H1 (cell line): ENCODE data around the gene PNMA8B. TPM values are rescaled to one million over a fixed set of nuclear protein-coding genes. Genes with fewer than 3 reads are reported as not detected.

Experiments
- CTCF ChIA-PET: fragments of 300-600 bp; sonication (Branson Sonifier 250); formaldehyde crosslinking; loops from one replicate; lab custom pipeline; 2021; ENCODE audit not compliant: partially characterized antibody; lab: Charles Lee
- POLR2A ChIA-PET: fragments of 300-600 bp; sonication (Branson Sonifier 250); formaldehyde crosslinking; loops from one replicate; lab custom pipeline; 2021; ENCODE audit warnings: inconsistent platforms; ENCODE audit not compliant: partially characterized antibody; lab: Charles Lee
- DNase-seq, 2 experiments: peaks; one replicate each; pipeline versions ENCODE4 v3.0.0 to v3.0.0-alpha.2; 2010 to 2022; ENCODE audit warnings: low spot score in 2 of 2, low read depth in 1 of 2, mixed read lengths in 1 of 2
- FAIRE-seq: peaks from 2 replicates; lab custom pipeline; 2011; peaks lifted over from hg19 to GRCh38; lab: Jason Lieb, UNC
- H2AFZ ChIP-seq: 2 replicates; pipeline ENCODE4 v1.8.1; 2012; ENCODE audit warnings: low read length, inconsistent platforms
- H2AK5ac ChIP-seq: 2 replicates; pipeline ENCODE4 v1.6.1; 2013; ENCODE audit warnings: low read depth, low read length
- H2BK120ac ChIP-seq: replicated peaks from 2 replicates; pipeline ENCODE3; 2013; ENCODE audit warnings: low read depth, low read length, inconsistent platforms
- H2BK12ac ChIP-seq: 2 replicates; pipeline ENCODE4 v1.6.1; 2013; ENCODE audit warnings: low read depth, low read length
- H2BK15ac ChIP-seq: 2 replicates; pipeline ENCODE4 v1.6.1; 2013; ENCODE audit warnings: low read length
- H2BK20ac ChIP-seq: 2 replicates; pipeline ENCODE4 v1.6.1; 2013; ENCODE audit warnings: low read length
- H2BK5ac ChIP-seq: 2 replicates; pipeline ENCODE4 v1.6.1; 2013; ENCODE audit warnings: low read depth, low read length
- H3K14ac ChIP-seq: 2 replicates; pipeline ENCODE4 v1.6.1; 2013; ENCODE audit warnings: inconsistent platforms; ENCODE audit not compliant: insufficient read length
- H3K18ac ChIP-seq: 2 replicates; pipeline ENCODE4 v1.6.1; 2013; ENCODE audit warnings: low read length; ENCODE audit errors: extremely low read depth
- H3K23ac ChIP-seq: 2 replicates; pipeline ENCODE4 v1.6.1; 2013; ENCODE audit warnings: inconsistent platforms; ENCODE audit not compliant: insufficient read length
- H3K23me2 ChIP-seq: 2 replicates; pipeline ENCODE4 v1.6.1; 2013; ENCODE audit warnings: low read depth, low read length
- H3K27ac ChIP-seq: 2 replicates; pipeline ENCODE4 v1.6.1; 2011; ENCODE audit warnings: low read depth, low read length, inconsistent platforms
- H3K27me3 ChIP-seq, 4 experiments: replicated peaks in 1 of 4; 1 replicate in 1 of 4; 2 replicates in 3 of 4; pipeline versions ENCODE4 v1.6.1 to v1.8.1; 2011 to 2013; ENCODE audit warnings: low read length in 3 of 4, mild to moderate bottlenecking in 3 of 4, inconsistent platforms in 2 of 4, mixed read lengths in 2 of 4, moderate library complexity in 1 of 4; ENCODE audit not compliant: control insufficient read depth in 3 of 4, insufficient read depth in 3 of 4; ENCODE audit errors: extremely low read depth in 1 of 4
- H3K36me3 ChIP-seq, 4 experiments: 2 replicates each; pipeline versions ENCODE4 v1.6.1 to v1.8.1; 2011 to 2013; ENCODE audit warnings: mild to moderate bottlenecking in 4 of 4, low read length in 3 of 4, moderate library complexity in 2 of 4, control low read depth in 1 of 4, inconsistent platforms in 1 of 4; ENCODE audit not compliant: insufficient read depth in 4 of 4, control insufficient read depth in 2 of 4
- H3K4ac ChIP-seq: replicated peaks from 2 replicates; pipeline ENCODE3; 2013; ENCODE audit warnings: low read length, low read depth, mixed read lengths, inconsistent platforms; ENCODE audit not compliant: insufficient read length
- H3K4me1 ChIP-seq, 4 experiments: replicated peaks in 1 of 4; 1 replicate in 1 of 4; 2 replicates in 3 of 4; pipeline versions ENCODE4 v1.6.1 to v1.8.1; 2011 to 2013; ENCODE audit warnings: low read length in 3 of 4, inconsistent platforms in 2 of 4, mixed read lengths in 1 of 4; ENCODE audit not compliant: insufficient read depth in 4 of 4, control insufficient read depth in 3 of 4
- H3K4me2 ChIP-seq, 2 experiments: 2 replicates each; pipeline versions ENCODE4 v1.6.1 to v1.8.1; 2011 to 2013; ENCODE audit warnings: low read depth in 2 of 2, low read length in 2 of 2, control low read depth in 1 of 2, inconsistent platforms in 1 of 2, mild to moderate bottlenecking in 1 of 2; ENCODE audit not compliant: insufficient read depth in 1 of 2
- H3K4me3 ChIP-seq, 4 experiments: fragments of 200-600, 300-600 bp in 1 of 4; sonication (generic), shearing (Covaris generic), sonication (Bioruptor Twin) in 1 of 4; 2 replicates each; pipeline versions ENCODE4 v1.5.1 to v1.8.1; 2011 to 2016; ENCODE audit warnings: low read length in 4 of 4, low read depth in 3 of 4, control low read depth in 2 of 4, inconsistent platforms in 2 of 4, mild to moderate bottlenecking in 2 of 4, mixed read lengths in 1 of 4, moderate library complexity in 1 of 4; ENCODE audit not compliant: insufficient read depth in 2 of 4; ENCODE audit errors: extremely low read depth in 1 of 4
- H3K56ac ChIP-seq: replicated peaks from 2 replicates; pipeline ENCODE3; 2013; ENCODE audit warnings: low read depth, mild to moderate bottlenecking, mixed read lengths, low read length, inconsistent platforms; ENCODE audit not compliant: insufficient read length
- H3K79me1 ChIP-seq: 2 replicates; pipeline ENCODE4 v1.6.1; 2013; ENCODE audit warnings: low read depth, low read length, control low read depth
- H3K79me2 ChIP-seq, 2 experiments: 2 replicates each; pipeline versions ENCODE4 v1.6.1 to v1.8.1; 2012 to 2013; ENCODE audit warnings: low read length in 2 of 2, mild to moderate bottlenecking in 2 of 2, inconsistent platforms in 1 of 2; ENCODE audit not compliant: insufficient read depth in 2 of 2, control insufficient read depth in 1 of 2
- H3K9ac ChIP-seq, 4 experiments: replicated peaks in 1 of 4; 1 replicate in 1 of 4; 2 replicates in 3 of 4; pipeline versions ENCODE4 v1.6.1 to v1.8.1; 2011 to 2013; ENCODE audit warnings: low read depth in 3 of 4, low read length in 3 of 4, control low read depth in 2 of 4, mild to moderate bottlenecking in 2 of 4, moderate library complexity in 2 of 4, inconsistent platforms in 1 of 4; ENCODE audit errors: extremely low read depth in 1 of 4
- H3K9me3 ChIP-seq, 2 experiments: 2 replicates each; pipeline versions ENCODE4 v1.6.1 to v1.8.1; 2012 to 2013; ENCODE audit warnings: mild to moderate bottlenecking in 2 of 2, moderate library complexity in 2 of 2, control low read depth in 1 of 2, inconsistent platforms in 1 of 2, low read depth in 1 of 2, low read length in 1 of 2, mixed read lengths in 1 of 2; ENCODE audit not compliant: insufficient read depth in 2 of 2
- H4K20me1 ChIP-seq, 2 experiments: replicated peaks in 1 of 2; 2 replicates each; pipeline versions ENCODE3 to v1.8.1; 2011 to 2013; ENCODE audit warnings: inconsistent platforms in 2 of 2, low read length in 2 of 2, mild to moderate bottlenecking in 1 of 2; ENCODE audit not compliant: insufficient read depth in 2 of 2, control insufficient read depth in 1 of 2
- H4K5ac ChIP-seq: 2 replicates; pipeline ENCODE4 v1.6.1; 2013; ENCODE audit warnings: low read length, low read depth, mixed read lengths, inconsistent platforms; ENCODE audit not compliant: insufficient read length
- H4K8ac ChIP-seq: 2 replicates; pipeline ENCODE4 v1.8.0; 2013; ENCODE audit warnings: mild to moderate bottlenecking, moderate library complexity, low read length, inconsistent platforms; ENCODE audit not compliant: insufficient read depth; ENCODE audit errors: extremely low read depth
- H4K91ac ChIP-seq: replicated peaks from 2 replicates; pipeline ENCODE3; 2013; ENCODE audit warnings: low read length, mixed read lengths, inconsistent platforms; ENCODE audit not compliant: insufficient read length
- BCL11A ChIP-seq, 2 experiments: IDR thresholded peaks; one replicate each; pipeline ENCODE4 v1.6.1; 2011; ENCODE audit warnings: low read depth in 2 of 2, low read length in 2 of 2, mild to moderate bottlenecking in 2 of 2
- CEBPB ChIP-seq: IDR thresholded peaks from 2 replicates; pipeline ENCODE4 v1.6.1; 2012; ENCODE audit warnings: low read depth, low read length
- E2F6 ChIP-seq: IDR thresholded peaks from 2 replicates; pipeline ENCODE4 v1.6.1; 2012; ENCODE audit warnings: inconsistent platforms
- EGR1 ChIP-seq: IDR thresholded peaks from 2 replicates; pipeline ENCODE4 v1.6.1; 2011; ENCODE audit warnings: low read depth, low read length, borderline replicate concordance
- FOSL1 ChIP-seq: IDR thresholded peaks from 2 replicates; pipeline ENCODE4 v1.6.1; 2011; ENCODE audit warnings: mild to moderate bottlenecking, low read depth, low read length, moderate library complexity; ENCODE audit not compliant: insufficient read depth
- HDAC6 ChIP-seq: IDR thresholded peaks from one replicate; pipeline ENCODE4 v1.7.1; 2012; ENCODE audit warnings: low read depth, mild to moderate bottlenecking, inconsistent platforms, low read length, moderate library complexity
- KDM4A ChIP-seq: IDR thresholded peaks from one replicate; pipeline ENCODE4 v1.7.1; 2012; ENCODE audit warnings: low read depth, mild to moderate bottlenecking, moderate library complexity, low read length, inconsistent platforms; ENCODE audit not compliant: severe bottlenecking
- MAFK ChIP-seq: IDR thresholded peaks from 2 replicates; pipeline ENCODE4 v1.6.1; 2012; ENCODE audit warnings: low read depth, mild to moderate bottlenecking, improper control_type of control experiment, low read length
- PHF8 ChIP-seq: fragments of 200-600 bp; sonication (generic); conservative IDR thresholded peaks from 2 replicates; pipeline ENCODE4 v1.7.1; 2012; ENCODE audit warnings: low read depth, mild to moderate bottlenecking, inconsistent platforms, low read length, moderate library complexity
- POLR2AphosphoS5 ChIP-seq: IDR thresholded peaks from 2 replicates; pipeline ENCODE4 v1.6.1; 2011; ENCODE audit warnings: low read depth, low read length
- RFX5 ChIP-seq: IDR thresholded peaks from 2 replicates; pipeline ENCODE4 v1.6.1; 2011; ENCODE audit warnings: low read depth, low read length, improper control_type of control experiment, borderline replicate concordance
- SUZ12 ChIP-seq: fragments of 200-600 bp; sonication (generic); IDR thresholded peaks from 2 replicates; pipeline ENCODE4 v1.6.1; 2012; ENCODE audit warnings: mild to moderate bottlenecking, inconsistent platforms, low read length, moderate library complexity, mixed read lengths
- TBP ChIP-seq: IDR thresholded peaks from 2 replicates; pipeline ENCODE4 v1.6.1; 2011; ENCODE audit warnings: low read depth, low read length, improper control_type of control experiment
- TCF12 ChIP-seq: IDR thresholded peaks from 2 replicates; pipeline ENCODE4 v1.6.1; 2011; ENCODE audit warnings: low read depth, mild to moderate bottlenecking, low read length
- YY1 ChIP-seq: IDR thresholded peaks from 2 replicates; pipeline ENCODE4 v1.6.1; 2011; ENCODE audit warnings: low read depth, mild to moderate bottlenecking, low read length
- WGBS, 2 experiments: shearing (Covaris generic) in 1 of 2; methylation state at CpG; one replicate each; pipeline versions ENCODE4 v1.1.6 to v1.1.7; 2013 to 2015; ENCODE audit warnings: low lambda C conversion rate in 2 of 2, mixed read lengths in 2 of 2, inconsistent platforms in 1 of 2, low coverage in 1 of 2, missing lambda C conversion rate in 1 of 2; ENCODE audit not compliant: insufficient replicate concordance in 2 of 2, insufficient coverage in 1 of 2, insufficient read length in 1 of 2; ENCODE audit errors: extremely low coverage in 1 of 2, missing lambda C conversion rate in 1 of 2; 5-methylcytosine and 5-hydroxymethylcytosine counted together
- polyA plus RNA-seq, 7 experiments: library from polyadenylated mRNA; depleted of rRNA in 3 of 7; stranded (reverse) in 5 of 7; unstranded in 2 of 7; fragments of >200 nt in 5 of 7; fragments of 200-250 nt in 2 of 7; gene quantifications; 1 replicate in 5 of 7; 2 replicates in 1 of 7; 4 replicates in 1 of 7; pipeline versions ENCODE4 v1.2.1 to v1.2.3, GENCODE V29; 2011 to 2013; ENCODE audit warnings: missing spikeins in 2 of 7, mixed read lengths in 2 of 7
- total RNA-seq: library from RNA; stranded (reverse); fragmentation: NEBNext Ultra II Directional; extraction: Animal tissue kit (Norgen Biotek cat#: 25700); gene quantifications from 2 replicates; pipeline ENCODE4 v1.2.1, GENCODE V29; 2021

PNMA8B gene
- total and polyA plus RNA-seq, 2 of the 8 experiments (the other 6 are each of a cell fraction or from before 2014, with no cell fraction given): 0.48 to 1.4 TPM

DNA sequence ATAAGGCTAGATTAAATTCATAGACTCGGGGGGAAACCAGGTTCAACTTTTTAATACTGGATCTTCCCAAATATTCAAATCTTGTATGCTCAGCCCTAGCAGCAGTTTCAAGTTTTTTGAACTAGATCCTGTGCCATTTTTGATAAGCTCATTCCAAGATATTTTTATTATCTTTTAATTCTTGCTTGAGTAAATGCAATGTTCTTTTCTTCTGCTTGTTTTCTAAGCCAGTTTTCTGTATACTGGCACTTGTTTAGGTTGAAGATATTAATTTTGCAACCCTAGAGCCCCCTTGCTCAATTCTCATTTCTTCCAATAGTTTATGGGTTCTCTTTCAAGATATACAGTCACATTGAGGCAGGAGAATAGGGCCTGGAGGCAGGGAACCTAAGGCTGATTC is 53.8 kb downstream of the PNMA8B start:
- H2BK12ac ChIP-seq: no peak overlapping the region
- H3K79me1 ChIP-seq: no peaks in the 10 kb centered on the region
- no peak overlapping the region for H3K23ac ChIP-seq
- H3K23me2 ChIP-seq: no peaks in the 10 kb centered on the region; the same call in 1 of the 2 replicates
- DNase-seq (no peak), FAIRE-seq (no peak)
- no peak overlapping the region for H3K4me3 ChIP-seq
- no peak overlapping the region for H4K91ac ChIP-seq
- H3K9ac ChIP-seq: no peak overlapping the region
- H3K4me1 ChIP-seq: no peaks in the 10 kb centered on the region
- H2BK15ac ChIP-seq: no peak overlapping the region
- no peaks in the 10 kb centered on the region for H3K36me3 ChIP-seq
- no peak overlapping the region for H2AK5ac ChIP-seq
- no peaks in the 10 kb centered on the region for H3K79me2 ChIP-seq
- H2BK120ac ChIP-seq: no peak overlapping the region
- no peak overlapping the region for H2BK20ac ChIP-seq
- H4K8ac ChIP-seq: no peak overlapping the region
- ChIA-PET POLR2A (interaction anchor here (0.6 kb wide), 1 partner anchor 391 kb away, joined by 3 read pairs; no protein-coding TSS in a partner anchor), CTCF (interaction anchor here (1.0 kb wide), 1 partner anchor 46 kb away, joined by 3 read pairs; no protein-coding TSS in a partner anchor)
- no peak overlapping the region for H4K5ac ChIP-seq
- no peak overlapping the region for H2AFZ ChIP-seq
- H2BK5ac ChIP-seq: no peak overlapping the region
- no peak overlapping the region for H3K56ac ChIP-seq
- H4K20me1 ChIP-seq: no peaks in the 10 kb centered on the region
- no peak overlapping the region for H3K18ac ChIP-seq
- no peak overlapping the region for H3K14ac ChIP-seq
- no peak overlapping the region for H3K27ac ChIP-seq
- 58% methylated on average over 1 of the region's 1 CpG; no CpG with 5 or more reads in 1 of the 2 experiments for WGBS, 2 experiments
- no peaks in the 10 kb centered on the region for H3K27me3 ChIP-seq
- H3K4me2 ChIP-seq: no peak overlapping the region
- no peaks in the 10 kb centered on the region for H3K9me3 ChIP-seq
- no peak overlapping the region for H3K4ac ChIP-seq
- TF ChIP-seq MAFK (no peak), POLR2AphosphoS5 (no peak), CEBPB (no peak), YY1 (no peak), KDM4A (no peak), PHF8 (no peak), FOSL1 (no peak), E2F6 (no peak), TCF12 (no peak), SUZ12 (no peak), BCL11A (IDR thresholded peaks at IDR 0.05; ENCODE audit: low read depth in 2 of 2, low read length in 2 of 2) (no peak), EGR1 (no peak), TBP (no peak), RFX5 (no peak), HDAC6 (no peak)
